ENCODE measurements around the gene MSS51.

DNA sequence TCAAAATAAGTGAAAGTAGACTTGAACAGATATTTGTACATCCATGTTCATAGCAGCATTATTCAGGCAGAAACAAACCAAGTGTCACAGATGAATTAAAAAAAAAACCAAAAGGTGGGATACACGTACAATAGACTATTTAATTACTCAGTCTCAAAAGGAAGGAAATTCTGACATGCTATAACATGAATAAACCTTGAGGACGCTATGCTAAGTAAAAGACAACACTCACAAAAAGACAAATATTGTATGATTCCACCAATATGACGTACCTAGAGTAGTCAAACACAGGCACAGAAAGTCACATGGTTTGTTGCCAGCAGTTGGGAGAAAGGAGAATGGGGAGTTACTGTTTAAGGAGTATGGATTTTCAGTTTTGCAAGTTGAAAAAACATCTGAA, 56.7 kb downstream of the MSS51 start:
- TF ChIP-seq CTCF (IDR thresholded peaks at IDR 0.05 in 2 of 3, conservative IDR thresholded peaks at IDR 0.05 in 1 of 3; ENCODE audit: borderline replicate concordance in 1 of 3, insufficient read depth in 1 of 3, low read depth in 2 of 3, low read length in 2 of 3) (no peak), EZH2 (IDR thresholded peaks at IDR 0.05) (no peak), ZFX (IDR thresholded peaks at IDR 0.05) (no peak), TCF7L2 (IDR thresholded peaks at IDR 0.05; ENCODE audit: borderline replicate concordance, extremely low read depth, insufficient read depth, insufficient read length) (no peak), POLR2A (IDR thresholded peaks at IDR 0.05; ENCODE audit: borderline replicate concordance, extremely low read depth, insufficient read depth, insufficient read length) (no peak), YY1 (IDR thresholded peaks at IDR 0.05; ENCODE audit: extremely low read depth, insufficient replicate concordance, low read depth, low read length) (no peak), CEBPB (IDR thresholded peaks at IDR 0.05; ENCODE audit: low read depth) (no peak), JUND (IDR thresholded peaks at IDR 0.05) (no peak), SP1 (IDR thresholded peaks at IDR 0.05; ENCODE audit: low read depth) (no peak)
- TF ChIP-seq, protein P1, sequence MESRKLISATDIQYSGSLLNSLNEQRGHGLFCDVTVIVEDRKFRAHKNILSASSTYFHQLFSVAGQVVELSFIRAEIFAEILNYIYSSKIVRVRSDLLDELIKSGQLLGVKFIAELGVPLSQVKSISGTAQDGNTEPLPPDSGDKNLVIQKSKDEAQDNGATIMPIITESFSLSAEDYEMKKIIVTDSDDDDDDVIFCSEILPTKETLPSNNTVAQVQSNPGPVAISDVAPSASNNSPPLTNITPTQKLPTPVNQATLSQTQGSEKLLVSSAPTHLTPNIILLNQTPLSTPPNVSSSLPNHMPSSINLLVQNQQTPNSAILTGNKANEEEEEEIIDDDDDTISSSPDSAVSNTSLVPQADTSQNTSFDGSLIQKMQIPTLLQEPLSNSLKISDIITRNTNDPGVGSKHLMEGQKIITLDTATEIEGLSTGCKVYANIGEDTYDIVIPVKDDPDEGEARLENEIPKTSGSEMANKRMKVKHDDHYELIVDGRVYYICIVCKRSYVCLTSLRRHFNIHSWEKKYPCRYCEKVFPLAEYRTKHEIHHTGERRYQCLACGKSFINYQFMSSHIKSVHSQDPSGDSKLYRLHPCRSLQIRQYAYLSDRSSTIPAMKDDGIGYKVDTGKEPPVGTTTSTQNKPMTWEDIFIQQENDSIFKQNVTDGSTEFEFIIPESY (IDR thresholded peaks at IDR 0.05; ENCODE audit: extremely low read depth, insufficient replicate concordance, low read length): no peak
